SU-DHL-6 (cell line): ENCODE measurements around the gene DNAAF1.

Experiments used
- H2AFZ ChIP-seq: fragments of 200-600 bp; sonication (generic); 2 replicates; pipeline ENCODE4 v1.6.1; 2014; ENCODE audit warnings: low read depth, mild to moderate bottlenecking, moderate library complexity, mixed read lengths, antibody characterized with exemption, low read length; ENCODE audit not compliant: severe bottlenecking
- H3F3A ChIP-seq: fragments of 200-600 bp; shearing (Covaris generic); 2 replicates; pipeline ENCODE4 v1.6.0; 2016; ENCODE audit warnings: antibody characterized with exemption, mild to moderate bottlenecking; ENCODE audit not compliant: insufficient read depth
- H3K27ac ChIP-seq: fragments of 200-600 bp; sonication (generic); 2 replicates; pipeline ENCODE4 v1.5.1; 2016; ENCODE audit warnings: low read depth, mild to moderate bottlenecking, low read length, moderate library complexity, mixed read lengths
- H3K27me3 ChIP-seq: fragments of 200-600 bp; sonication (generic), shearing (Covaris generic); 2 replicates; pipeline ENCODE4 v1.6.0; 2014; ENCODE audit warnings: mild to moderate bottlenecking, low read length
- H3K36me3 ChIP-seq: fragments of 200-600 bp; sonication (generic); 2 replicates; pipeline ENCODE4 v1.6.1; 2014; ENCODE audit warnings: mild to moderate bottlenecking, low read length, mixed read lengths
- H3K4me2 ChIP-seq: fragments of 300-600, 200-600 bp; shearing (Covaris generic), sonication (generic); 2 replicates; pipeline ENCODE4 v1.6.0; 2014; ENCODE audit warnings: low read length, low read depth, mild to moderate bottlenecking; ENCODE audit not compliant: poor library complexity, severe bottlenecking
- H3K4me3 ChIP-seq: fragments of 200-600 bp; sonication (generic); 2 replicates; pipeline ENCODE4 v1.5.1; 2014; ENCODE audit warnings: antibody characterized with exemption, low read length, mild to moderate bottlenecking, mixed read lengths; ENCODE audit not compliant: insufficient read depth, poor library complexity, severe bottlenecking
- H3K79me2 ChIP-seq: fragments of 200-600 bp; sonication (generic); 2 replicates; pipeline ENCODE4 v1.6.1; 2014; ENCODE audit warnings: mild to moderate bottlenecking, low read length, moderate library complexity; ENCODE audit not compliant: insufficient read depth
- H3K9ac ChIP-seq: fragments of 200-600 bp; sonication (generic); 2 replicates; pipeline ENCODE4 v1.7.0; 2014; ENCODE audit warnings: mild to moderate bottlenecking, low read length
- H3K9me2 ChIP-seq: fragments of 200-600 bp; sonication (generic); replicated peaks from 2 replicates; pipeline ENCODE4 v1.6.1; 2014; ENCODE audit warnings: low read length; ENCODE audit not compliant: insufficient read depth
- H3K9me3 ChIP-seq: fragments of 200-600 bp; sonication (generic); 2 replicates; pipeline ENCODE4 v1.6.1; 2014; ENCODE audit warnings: low read length, mixed read lengths; ENCODE audit not compliant: insufficient read depth
- H4K20me1 ChIP-seq: fragments of 200-600 bp; sonication (generic); 2 replicates; pipeline ENCODE4 v1.6.1; 2014; ENCODE audit warnings: low read depth, mild to moderate bottlenecking, antibody characterized with exemption, low read length, moderate library complexity, mixed read lengths
- EZH2phosphoT487 ChIP-seq: fragments of 200-600 bp; sonication (generic), shearing (Covaris generic); conservative IDR thresholded peaks from 2 replicates; pipeline ENCODE4 v1.6.1; 2018; ENCODE audit warnings: mild to moderate bottlenecking, antibody characterized with exemption, low read length, moderate library complexity, mixed read lengths
- TF ChIP-seq, protein P1 (sequence below): fragments of 200-600 bp; sonication (generic); IDR thresholded peaks from one replicate; pipeline ENCODE4 v1.5.1; 2017; ENCODE audit warnings: antibody characterized with exemption, mild to moderate bottlenecking, low read length, moderate library complexity; ENCODE audit not compliant: insufficient read depth, poor library complexity, severe bottlenecking

DNAAF1 gene

GRCh38 chr16:84176192-84177053 lies 31.3 kb downstream of the DNAAF1 start:
- Histone ChIP-seq H4K20me1 (no peaks in the 10 kb centered on the region), H3F3A (no peaks in the 10 kb centered on the region), H3K4me3 (no peak overlapping the region), H3K27me3 (no peaks in the 10 kb centered on the region), H3K9ac (no peak overlapping the region), H3K27ac (no peak overlapping the region), H3K79me2 (no peaks in the 10 kb centered on the region), H3K9me2 (no peaks in the 10 kb centered on the region), H3K9me3 (no peaks in the 10 kb centered on the region), H3K36me3 (no peaks in the 10 kb centered on the region), H3K4me2 (no peak overlapping the region), H2AFZ (no peak overlapping the region)
- no peak for TF ChIP-seq EZH2phosphoT487
- TF ChIP-seq, protein P1, sequence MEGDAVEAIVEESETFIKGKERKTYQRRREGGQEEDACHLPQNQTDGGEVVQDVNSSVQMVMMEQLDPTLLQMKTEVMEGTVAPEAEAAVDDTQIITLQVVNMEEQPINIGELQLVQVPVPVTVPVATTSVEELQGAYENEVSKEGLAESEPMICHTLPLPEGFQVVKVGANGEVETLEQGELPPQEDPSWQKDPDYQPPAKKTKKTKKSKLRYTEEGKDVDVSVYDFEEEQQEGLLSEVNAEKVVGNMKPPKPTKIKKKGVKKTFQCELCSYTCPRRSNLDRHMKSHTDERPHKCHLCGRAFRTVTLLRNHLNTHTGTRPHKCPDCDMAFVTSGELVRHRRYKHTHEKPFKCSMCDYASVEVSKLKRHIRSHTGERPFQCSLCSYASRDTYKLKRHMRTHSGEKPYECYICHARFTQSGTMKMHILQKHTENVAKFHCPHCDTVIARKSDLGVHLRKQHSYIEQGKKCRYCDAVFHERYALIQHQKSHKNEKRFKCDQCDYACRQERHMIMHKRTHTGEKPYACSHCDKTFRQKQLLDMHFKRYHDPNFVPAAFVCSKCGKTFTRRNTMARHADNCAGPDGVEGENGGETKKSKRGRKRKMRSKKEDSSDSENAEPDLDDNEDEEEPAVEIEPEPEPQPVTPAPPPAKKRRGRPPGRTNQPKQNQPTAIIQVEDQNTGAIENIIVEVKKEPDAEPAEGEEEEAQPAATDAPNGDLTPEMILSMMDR = no peak

DNA sequence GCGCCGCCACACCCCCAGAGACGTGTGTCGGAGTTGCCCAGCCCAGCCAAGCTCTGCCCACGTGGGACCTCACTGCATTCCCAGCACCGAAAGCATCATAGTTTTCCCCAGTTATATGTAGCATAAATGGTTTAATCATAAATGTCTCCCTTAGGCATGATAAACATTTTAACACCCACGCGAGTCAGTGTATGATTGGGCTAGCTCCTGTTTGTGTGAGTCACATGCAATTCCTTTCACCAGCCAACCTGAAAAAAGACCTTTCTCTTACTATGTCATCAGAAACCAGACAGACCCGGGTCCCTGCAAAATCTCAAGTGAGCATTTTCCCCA lies 32.6 kb downstream of the DNAAF1 start:
- H3K9me3 ChIP-seq = no peaks in the 10 kb centered on the region
- no peaks in the 10 kb centered on the region for H4K20me1 ChIP-seq
- no peak overlapping the region for H3K4me3 ChIP-seq
- no peaks in the 10 kb centered on the region for H3K9me2 ChIP-seq
- H3K9ac ChIP-seq = no peak overlapping the region
- no peaks in the 10 kb centered on the region for H3K36me3 ChIP-seq
- TF ChIP-seq, protein P1 = no peak
- TF ChIP-seq EZH2phosphoT487 = no peak
- H3K79me2 ChIP-seq = no peaks in the 10 kb centered on the region
- no peak overlapping the region for H3K4me2 ChIP-seq
- no peaks in the 10 kb centered on the region for H3K27me3 ChIP-seq
- no peak overlapping the region for H3K27ac ChIP-seq
- no peaks in the 10 kb centered on the region for H3F3A ChIP-seq
- H2AFZ ChIP-seq = no peak overlapping the region

DNA sequence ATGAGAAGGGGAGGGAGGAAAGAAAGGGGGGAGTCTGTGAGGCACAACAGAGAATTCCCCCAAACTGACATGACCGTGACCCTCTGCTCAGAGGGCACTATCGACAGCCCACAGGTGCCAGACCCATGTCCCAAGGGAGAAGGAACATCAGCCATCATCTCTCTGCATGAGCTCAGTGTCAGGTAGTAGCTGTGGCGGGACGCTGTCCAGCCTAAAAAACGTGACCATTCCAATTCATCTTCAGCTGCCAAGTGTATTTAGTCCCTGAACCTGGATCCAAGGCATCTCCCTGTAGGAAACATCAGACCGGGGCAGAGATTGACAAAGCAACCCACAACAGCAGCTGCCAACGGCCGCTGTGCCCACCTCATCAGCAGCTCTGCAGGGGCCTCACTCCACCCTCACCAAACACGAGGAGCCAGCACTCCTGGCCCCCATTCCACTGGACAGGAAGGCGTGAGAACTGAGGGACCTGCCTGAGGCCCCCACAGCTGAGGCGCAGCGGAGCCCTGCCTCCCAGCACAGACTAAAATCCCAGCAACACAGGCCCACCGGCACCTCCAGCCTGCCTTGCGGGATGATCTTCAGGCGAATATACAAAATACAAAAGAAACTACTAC lies 33.1 kb downstream of the DNAAF1 start:
- no peak for TF ChIP-seq EZH2phosphoT487
- TF ChIP-seq, protein P1 = no peak
- Histone ChIP-seq H4K20me1 (no peaks in the 10 kb centered on the region), H3K27ac (no peak overlapping the region), H3K9ac (no peak overlapping the region), H3K9me2 (no peaks in the 10 kb centered on the region), H2AFZ (no peak overlapping the region), H3K79me2 (no peaks in the 10 kb centered on the region), H3K36me3 (no peaks in the 10 kb centered on the region), H3K4me3 (no peak overlapping the region), H3F3A (no peaks in the 10 kb centered on the region), H3K27me3 (no peaks in the 10 kb centered on the region), H3K9me3 (no peaks in the 10 kb centered on the region), H3K4me2 (no peak overlapping the region)
